Left colon (tissue), 2 donors: ENCODE measurements around the gene SPTLC2. TPM values are rescaled to one million over a fixed set of nuclear protein-coding genes. Genes with fewer than 3 reads are reported as not detected.

Source experiments
- ATAC-seq: fragments of 200-7000 bp; cut with Tn5 transposase; one replicate; pipeline ENCODE4 v1.9.1; 2020; ENCODE audit warnings: mild to moderate bottlenecking, moderate library complexity
- DNase-seq, 2 donors: peaks; one replicate each; pipeline ENCODE4 v3.0.0-alpha.2; 2020
- intact Hi-C, 2 donors: fragments of 100-400 bp; cut with DNase I in 1 of 2; cut with micrococcal nuclease in 1 of 2; formaldehyde crosslinking; loops; one replicate each; pipeline versions ENCODE4 v1.11.2 to v1.14.0; 2022; cut with DNase I, micrococcal nuclease
- total RNA-seq, 2 donors: library from RNA; stranded (reverse); fragmentation: NEBNext Ultra II Directional; extraction: Animal tissue kit (Norgen Biotek cat#: 25700); gene quantifications; one replicate each; pipeline ENCODE4 v1.2.1, GENCODE V29; 2021
- donor health status: DM: no; HTN: no; CAD: no.
- donor health status: DM: yes; HTN: yes; CAD: no.

The SPTLC2 gene
- total RNA-seq, 2 donors from 2014 or later: 59.8 to 72.3 TPM

- intact Hi-C loops: no loop called here
- DNase-seq: no peak
- ATAC-seq: peak; percentile 84
Measured at GRCh38 chr14:77630111-77630510, 13.7 kb upstream of the SPTLC2 start.

GRCh38 chr14:77625360-77625759 lies 8.9 kb upstream of the SPTLC2 start:
- no peak for ATAC-seq
- intact Hi-C loops: no loop called here
- no peak for DNase-seq

GRCh38 chr14:77623201-77623600 lies 6.8 kb upstream of the SPTLC2 start:
- DNase-seq (no peak), ATAC-seq (peak; percentile 11)
- intact Hi-C loops: no loop called here

- intact Hi-C loops: no loop called here
- peak; percentile 86 to 90 for DNase-seq
- ATAC-seq: peak; percentile 99
Measured at GRCh38 chr14:77622366-77622961, 6.0 kb upstream of the SPTLC2 start.

GRCh38 chr14:77620222-77620870 lies 3.9 kb upstream of the SPTLC2 start:
- no peak for DNase-seq
- intact Hi-C loops: no loop called here

GRCh38 chr14:77618381-77618970 lies 2.0 kb upstream of the SPTLC2 start:
- no peak for ATAC-seq

More at GRCh38 chr14:77620222-77620870, 3.9 kb upstream of the SPTLC2 start:
- no peak for ATAC-seq

GRCh38 chr14:77616133-77616453 lies 344 bp downstream of the SPTLC2 start:
- intact Hi-C loops: no loop called here
- no peak for DNase-seq
- ATAC-seq: no peak

More at GRCh38 chr14:77618381-77618970, 2.0 kb upstream of the SPTLC2 start:
- no peak for DNase-seq
- intact Hi-C loops: no loop called here

GRCh38 chr14:77615361-77616132 lies 890 bp downstream of the SPTLC2 start:
- intact Hi-C loops: no loop called here
- ATAC-seq (no peak), DNase-seq (no peak)

GRCh38 chr14:77613201-77613600 lies 3.2 kb downstream of the SPTLC2 start:
- DNase-seq (no peak), ATAC-seq (no peak)
- intact Hi-C loops: no loop called here

- DNase-seq: no peak
- no peak for ATAC-seq
- intact Hi-C loops: no loop called here
Measured at GRCh38 chr14:77612011-77612620, 4.3 kb downstream of the SPTLC2 start.

GRCh38 chr14:77610553-77610952 lies 5.9 kb downstream of the SPTLC2 start:
- intact Hi-C loops: no loop called here
- ATAC-seq (no peak), DNase-seq (no peak)

- ATAC-seq (no peak), DNase-seq (no peak)
- intact Hi-C loops: no loop called here
Measured at GRCh38 chr14:77609922-77610321, 6.5 kb downstream of the SPTLC2 start.

GRCh38 chr14:77607741-77608302 lies 8.6 kb downstream of the SPTLC2 start:
- no peak for DNase-seq
- intact Hi-C loops: no loop called here
- ATAC-seq: peak; percentile 50

GRCh38 chr14:77605392-77605972 lies 11.0 kb downstream of the SPTLC2 start:
- DNase-seq: no peak
- peak; percentile 81 for ATAC-seq
- intact Hi-C loops: no loop called here

- DNase-seq: peak; percentile 49 to 51
- intact Hi-C loops: no loop called here
- peak; percentile 27 for ATAC-seq
Measured at GRCh38 chr14:77603654-77604255, 12.7 kb downstream of the SPTLC2 start.

- intact Hi-C loops: no loop called here
- DNase-seq (no peak), ATAC-seq (no peak)
Measured at GRCh38 chr14:77603031-77603430, 13.4 kb downstream of the SPTLC2 start.

- ATAC-seq (no peak), DNase-seq (no peak)
Measured at GRCh38 chr14:77601846-77602619, 14.4 kb downstream of the SPTLC2 start.

GRCh38 chr14:77599889-77600288 lies 16.5 kb downstream of the SPTLC2 start:
- DNase-seq: peak in 1 of 2 donors; percentile 66
- intact Hi-C loops: no loop called here
- ATAC-seq: peak; percentile 90

More at GRCh38 chr14:77601846-77602619, 14.4 kb downstream of the SPTLC2 start:
- intact Hi-C loops: no loop called here
